ENCODE measurements around the gene PAX5.
"Not testable (repeated sequence)": the region's sequence is repeated elsewhere in the genome, so short reads cannot be mapped to it uniquely, and the experiment has no call there.

PAX5 gene

DNA sequence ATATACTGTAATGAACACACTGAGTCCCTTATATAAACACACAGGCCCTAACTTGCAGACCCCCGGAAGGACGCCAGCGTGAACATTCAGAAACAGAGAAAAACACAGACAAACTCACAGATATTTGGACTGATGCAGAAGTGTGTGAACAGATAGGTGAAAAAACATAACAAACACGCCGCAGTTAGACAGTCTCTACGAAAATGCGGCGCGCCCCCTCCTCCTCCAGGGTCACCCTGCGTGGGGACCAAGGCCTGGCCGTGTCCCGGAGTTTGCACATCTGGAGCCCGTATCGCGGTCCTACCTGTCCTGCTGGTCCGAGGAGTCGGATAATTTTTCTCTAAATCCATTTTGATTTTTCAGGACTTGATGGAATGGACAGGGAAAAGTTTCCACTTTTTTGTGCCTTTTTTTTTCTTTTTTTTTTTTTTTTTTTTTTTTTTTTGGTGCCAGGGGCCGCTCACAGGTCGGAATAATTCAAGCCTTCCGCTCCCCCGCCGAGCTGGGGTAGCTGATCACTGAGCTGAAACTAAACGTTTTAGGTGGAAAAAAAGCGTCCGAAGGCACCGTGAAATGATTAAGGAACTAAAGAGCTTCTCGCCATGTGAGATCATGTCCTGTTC is at the start of gene PAX5:
PAX5 (minus strand) TSS at position 587 of the 623 bp plus-strand sequence; CDS start at position 350, 237 bp downstream.
- no peak for DNase-seq (ENCODE audit: low read depth)

DNA sequence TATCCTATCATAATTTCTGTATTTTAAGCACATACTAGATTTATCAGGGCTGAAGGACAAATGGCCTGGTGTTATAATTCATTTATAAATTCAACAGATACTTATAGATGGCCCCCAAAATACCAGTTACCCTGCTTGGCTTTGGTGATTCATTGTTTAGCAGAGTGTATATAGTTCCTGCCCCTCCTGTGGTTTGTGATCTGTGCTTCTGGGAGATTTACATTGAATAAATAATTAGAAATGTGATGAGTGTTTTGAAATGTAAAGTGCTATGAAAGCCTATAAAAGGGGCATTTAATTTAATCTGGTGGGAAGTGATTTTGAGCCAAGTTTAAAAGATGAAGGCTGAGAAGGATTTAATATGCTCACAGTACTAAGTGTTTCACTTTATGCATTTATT is 49.6 kb upstream of the PAX5 start:
- no peak for DNase-seq (ENCODE audit: low read depth)

DNA sequence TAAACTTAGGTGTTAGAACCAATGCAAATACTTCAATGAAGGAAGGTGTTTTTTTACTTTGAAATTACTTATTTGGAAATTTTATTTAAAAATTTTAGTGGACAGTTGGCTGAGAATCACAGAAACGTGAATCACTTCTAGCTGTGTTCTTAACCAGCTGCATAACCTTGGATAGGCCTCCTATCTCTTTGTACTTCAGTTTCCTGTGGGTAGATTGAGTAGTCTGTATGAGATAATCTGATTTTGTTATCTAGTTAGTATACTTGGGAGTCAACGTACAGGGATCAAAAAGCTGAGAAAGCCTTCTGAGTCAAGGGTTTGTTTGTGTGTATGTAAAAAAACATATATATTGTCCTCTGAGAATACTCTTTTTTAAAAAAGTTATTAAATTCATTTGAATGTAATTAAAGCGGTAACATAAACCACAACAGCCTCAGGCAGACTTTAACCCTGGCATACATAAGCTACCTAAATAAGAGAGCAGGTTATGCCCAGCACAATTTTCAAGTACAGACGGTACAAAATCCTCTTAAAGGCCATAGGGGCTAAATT is 48.2 kb upstream of the PAX5 start:
- no peak for DNase-seq (ENCODE audit: low read depth)

DNA sequence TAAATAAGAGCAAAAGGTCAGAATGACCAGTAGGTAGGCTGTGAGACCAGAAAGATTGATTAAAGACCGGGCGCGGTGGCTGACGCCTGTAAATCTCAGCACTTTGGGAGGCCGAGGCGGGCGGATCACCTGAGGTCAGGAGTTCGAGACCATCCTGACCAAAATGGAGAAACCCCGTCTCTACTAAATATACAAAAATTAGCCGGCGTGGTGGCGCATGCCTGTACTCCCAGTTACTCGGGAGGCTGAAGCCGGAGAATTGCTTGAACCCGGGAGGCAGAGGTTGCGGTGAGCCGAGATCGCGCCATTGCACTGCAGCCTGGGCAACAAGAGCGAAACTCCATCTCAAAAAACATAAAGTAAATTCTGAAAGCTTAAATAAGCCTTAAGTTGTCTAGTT is 47.4 kb upstream of the PAX5 start:
- DNase-seq (ENCODE audit: low read depth): not testable (repeated sequence)

DNA sequence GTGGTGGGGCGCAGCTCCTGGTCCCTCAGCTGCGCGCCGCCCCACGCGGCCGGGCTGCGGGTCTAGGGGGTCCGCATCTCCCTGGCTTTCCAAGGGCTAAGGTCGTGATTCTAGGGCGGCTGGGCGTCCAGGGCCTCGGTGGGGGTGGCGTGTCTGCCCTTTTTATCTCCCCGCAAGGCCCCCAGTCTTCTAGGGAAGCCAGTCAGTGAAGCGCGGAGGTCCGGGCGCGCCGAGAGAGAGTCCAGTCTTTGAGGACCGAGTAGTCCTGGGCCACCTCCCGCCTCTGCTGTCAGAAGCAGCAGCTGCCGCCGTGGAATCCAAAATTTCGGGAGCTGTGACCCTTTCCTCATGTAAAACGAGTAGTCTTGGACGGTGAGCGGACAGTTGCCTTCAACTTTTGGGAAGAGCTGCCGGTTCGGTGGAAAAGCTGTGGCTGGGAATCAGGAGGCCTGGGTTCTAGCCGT is 46.1 kb upstream of the PAX5 start:
- DNase-seq (ENCODE audit: low read depth): not testable (repeated sequence)

DNA sequence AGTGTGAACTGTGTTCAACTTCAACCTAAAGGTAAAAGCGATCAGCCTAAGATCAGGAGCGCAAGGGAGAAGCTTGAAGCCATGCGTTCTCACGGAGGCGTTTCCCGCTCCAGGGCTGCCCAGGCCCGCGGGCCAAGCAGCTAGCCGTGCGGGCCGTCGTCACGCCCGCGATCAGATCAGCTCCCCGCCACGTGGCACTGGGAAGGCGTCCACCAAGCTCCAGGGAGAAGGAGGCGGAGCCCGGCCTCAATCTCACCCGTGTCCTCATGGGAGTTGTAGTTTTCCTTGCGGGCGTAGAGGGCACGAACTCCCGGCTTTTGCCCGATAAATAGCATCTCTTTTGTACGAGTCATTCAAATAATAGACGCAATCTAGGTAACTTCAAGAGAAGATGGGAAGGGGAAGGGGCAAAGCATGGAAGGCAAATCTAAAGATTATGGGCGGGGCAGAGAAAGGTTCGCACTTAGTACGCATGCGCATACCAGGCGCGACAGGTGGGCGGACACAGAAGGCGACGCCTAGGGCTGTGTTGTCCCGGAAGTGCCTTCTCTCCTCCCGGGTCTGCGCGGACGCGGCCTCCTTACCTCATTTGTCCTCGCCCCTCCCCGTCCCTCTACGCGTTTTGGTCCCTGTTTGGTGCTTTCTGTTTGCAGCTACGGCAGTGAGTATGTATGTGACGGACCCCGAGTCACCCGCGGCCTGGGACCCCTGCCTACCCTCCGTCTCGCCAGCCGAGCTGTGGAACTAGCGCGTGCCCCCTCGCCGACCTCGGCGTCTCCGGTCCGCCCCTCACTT is 45.5 kb upstream of the PAX5 start:
- DNase-seq (ENCODE audit: low read depth): peak; percentile 83

DNA sequence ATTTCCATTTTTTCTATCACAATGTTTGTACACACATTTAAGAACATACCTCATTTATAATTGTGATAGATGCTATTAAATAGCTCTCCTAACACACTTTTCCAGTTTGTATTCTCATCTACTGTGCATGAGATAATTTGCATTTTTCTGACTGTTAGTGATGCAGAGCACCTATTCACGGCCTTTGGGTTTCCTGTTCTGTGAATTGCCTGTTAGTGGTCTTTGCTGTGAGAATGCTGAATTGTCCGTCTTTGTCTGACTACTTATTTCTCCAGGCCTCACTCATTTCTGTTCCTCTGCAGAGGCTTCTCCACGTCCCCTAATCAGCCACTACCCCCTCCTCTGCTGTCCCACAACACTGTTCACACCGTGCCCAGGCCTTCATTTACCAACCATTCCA is 40.7 kb upstream of the PAX5 start:
- DNase-seq (ENCODE audit: low read depth): not testable (repeated sequence)

DNA sequence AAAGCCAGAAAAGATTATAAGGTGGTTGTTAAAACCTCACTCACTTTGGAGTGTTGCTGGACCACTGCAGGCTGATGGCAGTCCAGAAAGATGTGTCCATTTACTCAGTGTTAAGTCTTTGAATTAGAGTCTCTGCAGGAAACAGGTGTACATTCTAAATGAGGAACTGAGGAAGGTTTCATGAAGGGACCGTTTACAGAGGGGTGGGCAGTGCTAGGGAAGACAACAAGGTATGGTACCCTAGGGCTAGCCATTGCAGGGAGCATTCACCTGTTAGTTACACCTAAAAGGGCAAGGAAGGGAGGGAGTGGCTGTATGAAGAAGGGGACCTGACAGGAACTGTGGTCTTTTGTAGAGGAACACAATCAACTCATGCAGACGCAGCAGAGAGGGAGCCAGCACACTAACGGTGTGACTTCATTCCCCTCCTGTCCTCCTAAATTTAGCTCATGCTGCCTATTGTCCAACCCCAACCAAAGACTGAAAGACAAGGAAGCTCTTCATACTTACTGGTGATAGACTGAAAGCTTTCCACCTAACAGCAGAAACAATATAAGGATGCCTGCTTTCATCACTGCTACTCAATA is 32.2 kb upstream of the PAX5 start:
- no peak for DNase-seq (ENCODE audit: low read depth)

DNA sequence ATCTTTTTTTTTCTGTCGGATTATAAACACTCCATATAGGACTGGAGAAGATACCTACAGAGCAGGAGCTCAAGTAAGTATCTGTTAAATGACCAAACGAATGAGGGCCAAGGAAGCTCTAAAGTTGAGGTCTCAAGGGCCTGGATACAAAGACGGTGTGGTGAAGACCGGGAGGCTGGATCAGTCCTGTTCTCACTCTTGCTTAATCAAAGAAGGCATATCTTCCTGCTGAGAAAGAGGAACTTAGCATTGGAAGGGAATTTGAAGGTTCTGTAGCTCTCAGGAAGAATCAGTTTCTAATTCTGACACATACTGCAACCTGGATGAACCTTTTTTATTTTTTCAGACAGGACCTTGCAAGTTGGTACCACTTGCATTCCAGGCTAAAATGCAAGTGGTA is 28.3 kb upstream of the PAX5 start:
- no peak for DNase-seq (ENCODE audit: low read depth)

DNA sequence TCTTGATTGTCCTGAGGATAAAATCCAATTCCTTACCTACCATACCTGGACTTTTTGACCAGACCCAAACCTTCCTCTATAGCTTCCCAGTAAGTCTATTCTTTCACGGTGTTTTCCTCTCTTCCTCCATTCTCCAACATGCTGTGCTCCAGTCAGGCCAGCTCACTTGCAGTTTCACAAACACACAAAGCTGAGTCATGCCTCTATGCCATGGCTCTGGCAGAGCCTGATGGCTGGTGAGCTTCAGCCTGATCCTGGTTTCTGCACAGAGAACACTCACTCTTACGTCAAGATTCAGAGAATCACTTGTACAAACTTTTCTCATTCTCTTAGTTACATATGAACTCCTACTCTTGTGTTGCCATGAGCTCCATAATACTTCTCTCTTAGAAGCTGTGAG is 27.7 kb upstream of the PAX5 start:
- DNase-seq (ENCODE audit: low read depth): no peak

DNA sequence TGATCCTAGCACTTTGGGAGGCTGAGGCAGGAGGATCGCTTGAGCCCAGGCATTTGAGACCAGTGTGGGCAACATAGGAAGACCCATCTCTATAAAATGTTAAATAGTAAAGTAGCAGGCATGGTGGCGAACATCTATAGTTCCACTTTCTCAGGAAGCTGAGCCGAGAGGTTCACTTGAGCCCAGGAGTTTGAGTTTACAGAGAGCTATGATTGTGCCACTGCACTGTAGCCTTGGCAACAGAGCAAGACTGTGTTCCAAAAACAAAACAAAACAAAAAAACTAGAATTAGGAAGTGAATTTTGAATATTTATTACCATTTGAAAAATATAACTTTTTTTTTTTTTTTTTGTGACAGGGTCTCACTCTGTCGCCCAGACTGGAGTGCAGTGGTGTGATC is 26.8 kb upstream of the PAX5 start:
- no peak for DNase-seq (ENCODE audit: low read depth)

DNA sequence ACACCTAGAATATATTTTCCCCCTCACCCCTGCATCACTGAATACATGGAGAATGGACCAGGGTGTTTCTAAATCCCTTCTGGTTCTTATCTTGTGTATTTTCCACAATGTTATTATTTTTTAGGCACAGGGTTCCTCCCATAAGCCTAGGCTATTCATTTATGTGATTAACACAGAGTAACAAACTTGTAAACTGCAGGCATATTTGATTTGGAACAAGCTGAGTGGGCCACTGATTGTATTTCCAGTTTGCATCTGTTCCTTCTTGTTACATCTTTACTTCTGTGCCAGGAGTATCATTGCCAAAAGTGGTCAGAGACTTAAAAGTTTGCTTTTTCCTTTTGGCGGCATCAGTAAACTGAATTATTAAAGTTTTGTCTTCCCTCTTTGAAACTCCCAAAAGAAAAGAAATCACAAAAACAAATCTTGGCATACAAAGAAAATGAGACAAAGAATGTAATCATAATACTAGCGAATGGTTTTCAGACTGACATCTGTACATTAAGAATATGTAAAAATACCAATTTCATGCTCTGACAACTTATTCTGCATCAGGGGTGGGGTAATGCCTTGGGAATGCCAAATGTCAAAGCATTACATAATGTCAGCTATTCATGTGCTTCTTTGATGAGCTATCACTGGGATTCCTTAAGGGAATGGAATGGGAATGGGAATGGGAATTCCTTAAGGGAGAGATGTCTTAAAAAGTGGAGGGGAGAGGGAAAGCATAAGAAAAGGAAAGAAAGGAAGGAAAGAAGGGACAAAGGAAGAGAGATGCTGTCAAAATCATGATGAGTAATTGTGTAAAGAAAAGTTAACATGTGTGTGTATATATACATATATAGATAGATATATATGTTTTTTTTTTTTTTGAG is 22.2 kb upstream of the PAX5 start:
- no peak for DNase-seq (ENCODE audit: low read depth)

DNA sequence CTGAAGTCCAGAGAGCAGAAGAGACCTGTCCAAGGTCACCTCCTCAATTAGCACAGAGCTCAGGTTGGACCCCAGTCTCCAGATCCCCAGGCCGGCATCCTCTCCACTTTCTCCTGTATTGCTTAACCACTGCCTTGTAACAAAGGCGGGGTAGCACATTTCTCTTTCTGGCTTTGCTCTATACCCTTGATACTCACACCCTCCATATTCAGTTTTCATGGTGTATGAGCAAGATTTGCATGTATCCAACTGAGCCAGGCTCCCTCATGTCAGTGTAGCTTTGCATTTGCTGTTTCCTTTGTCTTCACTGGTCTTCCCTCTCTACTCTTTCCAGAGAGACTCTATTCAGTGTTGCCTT is 20.3 kb upstream of the PAX5 start:
- DNase-seq (ENCODE audit: low read depth): not testable (repeated sequence)

DNA sequence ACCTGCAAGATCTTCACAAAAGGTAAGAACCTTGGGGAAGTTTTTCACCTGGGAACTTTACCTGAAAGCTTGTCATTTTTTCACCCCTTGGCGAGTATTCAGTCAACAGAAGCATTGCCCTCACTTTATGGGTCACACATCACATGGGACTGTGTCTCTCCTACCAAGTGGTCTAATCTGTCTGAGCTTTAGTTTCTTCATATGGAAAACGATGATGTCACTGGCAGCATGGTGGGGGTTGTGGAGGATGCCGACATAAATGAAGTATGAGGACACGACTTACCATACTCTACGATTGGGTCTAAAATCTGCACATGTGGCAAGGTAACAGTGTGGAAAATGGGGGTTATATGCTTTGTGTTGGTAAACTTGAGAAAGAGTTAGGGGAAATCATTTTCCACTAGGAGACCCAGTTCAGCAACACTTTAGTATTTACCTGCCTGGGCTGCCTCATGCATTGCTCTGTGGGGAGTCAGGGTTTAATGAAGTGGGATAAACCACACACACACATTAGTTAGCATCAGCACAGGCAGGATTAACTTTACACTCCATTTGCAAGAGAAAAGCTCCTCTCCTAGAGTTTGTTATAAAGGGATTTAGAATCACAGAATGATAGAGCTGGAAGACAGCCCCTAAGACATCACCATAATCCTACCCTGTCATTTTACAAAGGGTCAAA is 19.8 kb upstream of the PAX5 start:
- DNase-seq (ENCODE audit: low read depth): no peak

DNA sequence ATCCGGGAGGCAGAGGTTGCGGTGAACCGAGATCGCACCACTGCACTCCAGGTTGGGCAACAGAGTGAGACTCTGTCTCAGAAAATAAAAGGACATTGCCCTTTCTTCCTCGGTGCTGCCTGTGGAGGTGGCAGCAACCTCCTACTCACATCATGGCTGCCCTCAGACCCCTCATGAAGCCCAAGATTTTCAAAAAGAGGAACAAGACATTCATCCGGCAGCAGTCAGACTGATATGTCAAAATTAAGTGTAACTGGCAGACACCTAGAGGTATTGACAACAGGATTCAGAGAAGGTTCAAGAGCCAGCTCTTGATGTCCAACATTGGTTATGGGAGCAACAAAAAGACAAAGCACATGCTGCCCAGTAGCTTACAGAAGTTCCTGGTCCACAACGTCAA is 12.6 kb upstream of the PAX5 start:
- DNase-seq (ENCODE audit: low read depth): no peak

DNA sequence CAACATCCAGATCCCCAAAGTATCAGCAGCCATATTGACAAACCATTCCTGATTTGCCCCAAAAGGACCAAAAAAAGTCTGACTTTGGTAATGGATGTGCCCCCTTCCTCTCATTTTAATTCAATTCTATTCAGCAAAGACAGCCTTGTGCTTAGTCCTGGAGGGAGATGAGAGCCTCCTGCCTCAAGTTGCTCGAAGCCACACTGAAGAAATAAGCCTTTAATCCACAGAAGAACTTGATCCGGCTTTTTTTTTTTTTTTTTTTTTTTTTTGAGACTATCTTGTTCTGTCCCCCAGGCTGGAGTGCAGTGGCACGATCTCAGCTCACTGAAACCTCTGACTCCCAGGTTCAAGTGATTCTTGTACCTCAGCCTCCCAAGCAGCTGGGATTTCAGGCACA is 8.4 kb upstream of the PAX5 start:
- DNase-seq (ENCODE audit: low read depth): no peak

DNA sequence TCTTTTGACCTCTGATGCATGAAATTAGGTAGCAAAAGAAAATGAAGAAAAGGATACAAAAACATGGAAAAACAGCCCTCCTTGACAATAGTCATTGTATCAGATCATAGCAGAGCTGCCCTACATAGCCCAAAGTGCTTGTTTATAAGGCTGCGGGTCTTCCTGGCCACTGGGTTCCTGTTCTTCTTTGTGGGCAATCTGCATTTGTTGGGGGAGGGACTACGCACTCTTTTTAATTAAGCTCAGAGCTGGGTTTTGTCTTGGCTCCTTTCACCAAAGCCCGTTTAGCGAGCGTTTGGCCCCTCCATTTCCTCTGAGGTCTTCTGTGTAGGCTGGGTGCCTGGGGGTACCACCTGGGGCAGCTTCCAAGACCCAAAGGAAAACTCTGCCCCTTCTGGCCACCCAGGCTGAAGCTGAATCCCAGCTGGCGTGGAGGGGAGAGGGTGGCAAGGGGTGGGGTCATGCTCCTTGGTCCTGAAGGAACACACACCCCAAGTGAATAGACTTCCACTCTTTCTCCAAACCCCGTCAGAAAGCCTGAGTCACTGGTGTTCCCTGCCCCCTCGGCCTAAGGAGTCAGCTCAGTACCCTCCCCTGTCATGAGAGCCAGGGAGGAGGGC is 6.5 kb upstream of the PAX5 start:
- DNase-seq (ENCODE audit: low read depth): no peak

DNA sequence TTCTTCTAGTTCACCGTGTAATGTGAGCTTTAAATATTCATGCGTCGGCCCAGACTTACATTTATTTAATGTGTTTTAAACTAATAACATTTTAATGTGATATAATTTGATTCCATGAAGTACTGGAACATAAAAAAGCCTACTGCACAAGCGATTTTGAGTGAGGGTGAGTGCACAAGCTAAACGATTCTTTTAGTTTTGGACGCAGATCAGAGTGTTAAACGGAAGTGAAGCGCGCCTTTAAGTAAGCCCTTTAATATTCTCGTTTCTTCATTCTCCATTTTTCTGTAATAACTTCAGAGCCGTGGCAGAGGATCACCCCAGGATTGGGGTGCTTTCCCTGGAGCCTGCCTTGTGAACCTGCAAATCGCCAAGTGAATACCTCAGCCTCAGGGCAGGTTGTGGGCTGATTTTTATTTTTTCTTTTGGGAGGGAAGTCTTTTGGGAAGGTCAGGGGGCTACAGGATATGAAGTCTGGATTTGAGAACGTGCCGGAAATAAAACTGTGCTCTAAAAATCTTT is 4.9 kb upstream of the PAX5 start:
- no peak for DNase-seq (ENCODE audit: low read depth)

DNA sequence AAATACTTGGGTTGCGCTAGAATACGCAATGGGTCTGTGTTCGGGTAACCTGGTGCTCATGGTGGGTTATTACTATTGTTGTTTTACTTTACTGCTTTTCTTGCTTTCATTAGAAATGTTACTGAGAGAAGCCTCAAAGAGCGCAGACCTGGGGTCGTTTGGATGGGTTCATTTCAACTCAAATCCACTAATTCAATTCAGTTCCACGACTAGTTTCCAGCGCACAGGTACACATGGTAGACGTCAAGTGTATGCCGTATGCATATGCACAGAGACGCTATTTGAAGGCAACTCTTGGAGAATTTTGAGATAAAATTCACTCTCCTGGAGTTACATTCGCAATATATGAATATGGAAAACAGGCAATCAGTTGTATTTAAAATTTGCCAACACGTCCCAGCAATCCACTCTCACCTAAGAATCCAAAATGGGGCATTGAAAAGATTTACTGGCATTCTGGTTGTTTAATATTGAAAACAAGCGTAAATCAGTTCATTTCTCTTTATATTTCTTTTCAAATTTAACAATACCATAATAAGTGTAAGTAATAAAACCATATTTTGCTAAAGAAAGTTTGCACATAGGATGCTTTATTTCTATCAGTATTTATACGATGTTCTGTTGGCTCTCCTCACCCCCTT is 4.4 kb upstream of the PAX5 start:
- DNase-seq (ENCODE audit: low read depth): no peak

Data from activated T-cell treated with anti-CD3 and anti-CD28 coated beads for 1 hour (primary cell).